OCI-LY7 (cell line): ENCODE measurements around the gene RCN2. TPM values are rescaled to one million over a fixed set of nuclear protein-coding genes. Genes with fewer than 3 reads are reported as not detected.

Experiments
- BruUV-seq: library from RNA; stranded (reverse); fragments of 400-500 nt; replicated peaks from 2 replicates; lab custom pipeline; 2021; lab: Mats Ljungman, UMichigan
- CTCF ChIA-PET: fragments of 300-600 bp; sonication (Branson Sonifier 250); formaldehyde crosslinking; loops from one replicate; lab custom pipeline; 2022; ENCODE audit warnings: antibody characterized with exemption; ENCODE audit not compliant: unreplicated experiment; lab: Charles Lee
- POLR2A ChIA-PET: fragments of 300-600 bp; sonication (Branson Sonifier 250); formaldehyde crosslinking; loops from one replicate; lab custom pipeline; 2022; ENCODE audit warnings: antibody characterized with exemption; lab: Charles Lee
- DNase-seq: peaks from one replicate; pipeline ENCODE4 v3.0.0-alpha.2; 2015; ENCODE audit warnings: low spot score
- H2AFZ ChIP-seq: fragments of 200-600 bp; sonication (generic), shearing (Covaris generic); 2 replicates; pipeline ENCODE4 v1.6.1; 2014; ENCODE audit warnings: mild to moderate bottlenecking, antibody characterized with exemption, low read length, moderate library complexity
- H3K27ac ChIP-seq: fragments of 200-600 bp; sonication (generic); 2 replicates; pipeline ENCODE4 v1.5.1; 2014; ENCODE audit warnings: mixed run types, low read depth, mild to moderate bottlenecking, moderate library complexity, low read length, inconsistent platforms; ENCODE audit not compliant: poor library complexity, severe bottlenecking
- H3K36me3 ChIP-seq: fragments of 200-600 bp; sonication (generic); 2 replicates; pipeline ENCODE4 v1.6.1; 2014; ENCODE audit warnings: mild to moderate bottlenecking, antibody characterized with exemption, low read length, moderate library complexity, mixed read lengths; ENCODE audit not compliant: insufficient read depth
- H3K4me1 ChIP-seq: fragments of 200-600 bp; sonication (generic); 2 replicates; pipeline ENCODE4 v1.5.1; 2014; ENCODE audit warnings: mild to moderate bottlenecking, low read length; ENCODE audit not compliant: insufficient read depth, poor library complexity, severe bottlenecking
- H3K4me2 ChIP-seq: fragments of 200-600 bp; sonication (generic); 2 replicates; pipeline ENCODE4 v1.6.1; 2014; ENCODE audit warnings: mild to moderate bottlenecking, low read length
- H3K4me3 ChIP-seq: fragments of 200-600 bp; sonication (generic); 2 replicates; pipeline ENCODE4 v1.5.1; 2014; ENCODE audit warnings: mild to moderate bottlenecking, low read depth, low read length; ENCODE audit not compliant: poor library complexity, severe bottlenecking
- H3K79me2 ChIP-seq: fragments of 200-600 bp; sonication (generic); 2 replicates; pipeline ENCODE4 v1.6.1; 2016; ENCODE audit warnings: low read depth, mild to moderate bottlenecking, low read length, moderate library complexity, mixed read lengths; ENCODE audit not compliant: insufficient read depth
- H3K9me2 ChIP-seq: fragments of 200-600 bp; sonication (generic); 2 replicates; pipeline ENCODE4 v1.6.1; 2016; ENCODE audit warnings: mild to moderate bottlenecking, low read length, mixed read lengths; ENCODE audit not compliant: insufficient read depth
- H3K9me3 ChIP-seq: fragments of 200-600 bp; sonication (generic); 2 replicates; pipeline ENCODE4 v1.6.1; 2014; ENCODE audit warnings: mild to moderate bottlenecking, mixed run types, low read length, mixed read lengths
- H4K20me1 ChIP-seq: fragments of 200-600 bp; sonication (generic); 2 replicates; pipeline ENCODE4 v1.6.1; 2014; ENCODE audit warnings: mild to moderate bottlenecking, antibody characterized with exemption, low read length, moderate library complexity, mixed read lengths; ENCODE audit not compliant: insufficient read depth
- CTCF ChIP-seq: fragments of 200-600 bp; sonication (generic); conservative IDR thresholded peaks from 2 replicates; pipeline ENCODE4 v1.5.1; 2014; ENCODE audit warnings: mild to moderate bottlenecking, antibody characterized with exemption, low read length, moderate library complexity, mixed read lengths
- EZH2phosphoT487 ChIP-seq: fragments of 200-600 bp; sonication (generic); IDR thresholded peaks from 2 replicates; pipeline ENCODE4 v1.6.1; 2018; ENCODE audit warnings: low read depth, borderline replicate concordance, mild to moderate bottlenecking, mixed run types, antibody characterized with exemption, low read length, moderate library complexity, mixed read lengths
- intact Hi-C: fragments of 100-400 bp; cut with micrococcal nuclease; formaldehyde crosslinking; loops from one replicate; pipeline ENCODE4 v1.10.0; 2022; ENCODE audit not compliant: unreplicated experiment
- total RNA-seq, 2 experiments: library from RNA; depleted of rRNA in 1 of 2; stranded (reverse); fragments of >200 nt in 1 of 2; shearing (Covaris generic) in 1 of 2; gene quantifications; 2 replicates each; pipeline ENCODE4 v1.2.3, GENCODE V29; 2014 to 2022

Gene RCN2
- total RNA-seq, 2 experiments from 2014 or later, result 32.8 to 39.1 TPM

GRCh38 chr15:76928201-76928600 lies 3.3 kb upstream of the RCN2 start:
- ChIA-PET CTCF (no interaction called here), POLR2A (no interaction called here)
- H2AFZ ChIP-seq, result no peak overlapping the region
- no peak overlapping the region for H3K4me3 ChIP-seq
- H4K20me1 ChIP-seq, result 0 out of 2 replicates have a peak, but pooled peaks cover 4% of the 10 kb centered on the region
- peaks cover 17% of the 10 kb centered on the region for H3K4me1 ChIP-seq
- H3K79me2 ChIP-seq, result no peaks in the 10 kb centered on the region; the same call in 1 of the 2 replicates
- no peaks in the 10 kb centered on the region for H3K9me2 ChIP-seq
- DNase-seq, result no peak
- H3K9me3 ChIP-seq, result no peaks in the 10 kb centered on the region
- H3K27ac ChIP-seq, result no peak overlapping the region
- no TSS peak for BruUV-seq
- H3K4me2 ChIP-seq, result no peak overlapping the region
- H3K36me3 ChIP-seq, result peaks cover 4% of the 10 kb centered on the region; the same call in 1 of the 2 replicates
- no peak for TF ChIP-seq CTCF
- TF ChIP-seq EZH2phosphoT487, result no peak
- intact Hi-C loops, result no loop called here

- H3K9me2 ChIP-seq, result no peaks in the 10 kb centered on the region
- no TSS peak for BruUV-seq
- no peak overlapping the region for H3K4me2 ChIP-seq
- no peak overlapping the region for H3K27ac ChIP-seq
- TF ChIP-seq EZH2phosphoT487 (no peak), CTCF (no peak)
- POLR2A ChIA-PET, result no interaction called here
- peaks cover 12% of the 10 kb centered on the region; the same call in 1 of the 2 replicates for H3K36me3 ChIP-seq
- H2AFZ ChIP-seq, result no peak overlapping the region
- intact Hi-C loops, result no loop called here
- no peaks in the 10 kb centered on the region; the same call in 1 of the 2 replicates for H3K79me2 ChIP-seq
- H3K9me3 ChIP-seq, result no peaks in the 10 kb centered on the region
- peaks cover 17% of the 10 kb centered on the region for H3K4me1 ChIP-seq
- CTCF ChIA-PET, result no interaction called here
- 0 out of 2 replicates have a peak, but pooled peaks cover 4% of the 10 kb centered on the region for H4K20me1 ChIP-seq
- DNase-seq, result no peak
- no peak overlapping the region for H3K4me3 ChIP-seq
These were observed 2.4 kb upstream of the RCN2 start for GRCh38 chr15:76929011-76929760.
